IPS-NIHi7 (cell line): ENCODE data around the gene CECR2.

ENCODE experiments used
- DNase-seq: peaks from one replicate; pipeline ENCODE4 v3.0.0; 2012; ENCODE audit warnings: mixed read lengths; ENCODE audit errors: extremely low spot score

The CECR2 gene

GRCh38 chr22:17569971-17570511, 200.8 kb downstream of the CECR2 start:
- DNase-seq, result no peak

- DNase-seq, result no peak
Observed at GRCh38 chr22:17570851-17571631, 201.8 kb downstream of the CECR2 start.

GRCh38 chr22:17575151-17575550, 205.9 kb downstream of the CECR2 start:
- no peak for DNase-seq

- no peak for DNase-seq
Observed at GRCh38 chr22:17575681-17576080, 206.4 kb downstream of the CECR2 start.

GRCh38 chr22:17576470-17576869, 207.2 kb downstream of the CECR2 start:
- peak; percentile 60 for DNase-seq

- DNase-seq, result no peak
Observed at GRCh38 chr22:17578136-17578754, 209.0 kb downstream of the CECR2 start.

- no peak for DNase-seq
Observed at GRCh38 chr22:17579535-17579981, 210.3 kb downstream of the CECR2 start.

GRCh38 chr22:17580441-17581031, 211.3 kb downstream of the CECR2 start:
- DNase-seq, result peak; percentile 59

GRCh38 chr22:17581056-17581455, 211.8 kb downstream of the CECR2 start:
- DNase-seq, result no peak

GRCh38 chr22:17581631-17582030, 212.4 kb downstream of the CECR2 start:
- DNase-seq, result no peak

- DNase-seq, result no peak
Observed at GRCh38 chr22:17583151-17583550, 213.9 kb downstream of the CECR2 start.

- no peak for DNase-seq
Observed at GRCh38 chr22:17586831-17587440, 217.7 kb downstream of the CECR2 start.

- no peak for DNase-seq
Observed at GRCh38 chr22:17587629-17588028, 218.4 kb downstream of the CECR2 start.

- DNase-seq, result no peak
Observed at GRCh38 chr22:17588606-17589005, 219.3 kb downstream of the CECR2 start.

- DNase-seq, result no peak
Observed at GRCh38 chr22:17589810-17590375, 220.6 kb downstream of the CECR2 start.

GRCh38 chr22:17590586-17590985, 221.3 kb downstream of the CECR2 start:
- no peak for DNase-seq

- no peak for DNase-seq
Observed at GRCh38 chr22:17592201-17592600, 222.9 kb downstream of the CECR2 start.

- DNase-seq, result no peak
Observed at GRCh38 chr22:17596226-17596625, 227.0 kb downstream of the CECR2 start.

GRCh38 chr22:17597217-17597616, 228.0 kb downstream of the CECR2 start:
- DNase-seq, result no peak

GRCh38 chr22:17598318-17598717, 229.1 kb downstream of the CECR2 start:
- no peak for DNase-seq

- DNase-seq, result no peak
Observed at GRCh38 chr22:17601031-17601430, 231.8 kb downstream of the CECR2 start.

- no peak for DNase-seq
Observed at GRCh38 chr22:17603668-17604067, 234.4 kb downstream of the CECR2 start.
